Stimulated activated CD8-positive, alpha-beta memory T cell treated with anti-CD3 and anti-CD28 coated beads, Interleukin-4, amount 100 ng/mL, for 48 hours (primary cell): ENCODE measurements around the gene LRCH4.

Source experiments
- DNase-seq: peaks from one replicate; pipeline ENCODE4 v3.0.0-alpha.2; 2020

LRCH4 gene, protein sequence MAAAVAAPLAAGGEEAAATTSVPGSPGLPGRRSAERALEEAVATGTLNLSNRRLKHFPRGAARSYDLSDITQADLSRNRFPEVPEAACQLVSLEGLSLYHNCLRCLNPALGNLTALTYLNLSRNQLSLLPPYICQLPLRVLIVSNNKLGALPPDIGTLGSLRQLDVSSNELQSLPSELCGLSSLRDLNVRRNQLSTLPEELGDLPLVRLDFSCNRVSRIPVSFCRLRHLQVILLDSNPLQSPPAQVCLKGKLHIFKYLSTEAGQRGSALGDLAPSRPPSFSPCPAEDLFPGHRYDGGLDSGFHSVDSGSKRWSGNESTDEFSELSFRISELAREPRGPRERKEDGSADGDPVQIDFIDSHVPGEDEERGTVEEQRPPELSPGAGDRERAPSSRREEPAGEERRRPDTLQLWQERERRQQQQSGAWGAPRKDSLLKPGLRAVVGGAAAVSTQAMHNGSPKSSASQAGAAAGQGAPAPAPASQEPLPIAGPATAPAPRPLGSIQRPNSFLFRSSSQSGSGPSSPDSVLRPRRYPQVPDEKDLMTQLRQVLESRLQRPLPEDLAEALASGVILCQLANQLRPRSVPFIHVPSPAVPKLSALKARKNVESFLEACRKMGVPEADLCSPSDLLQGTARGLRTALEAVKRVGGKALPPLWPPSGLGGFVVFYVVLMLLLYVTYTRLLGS

DNA sequence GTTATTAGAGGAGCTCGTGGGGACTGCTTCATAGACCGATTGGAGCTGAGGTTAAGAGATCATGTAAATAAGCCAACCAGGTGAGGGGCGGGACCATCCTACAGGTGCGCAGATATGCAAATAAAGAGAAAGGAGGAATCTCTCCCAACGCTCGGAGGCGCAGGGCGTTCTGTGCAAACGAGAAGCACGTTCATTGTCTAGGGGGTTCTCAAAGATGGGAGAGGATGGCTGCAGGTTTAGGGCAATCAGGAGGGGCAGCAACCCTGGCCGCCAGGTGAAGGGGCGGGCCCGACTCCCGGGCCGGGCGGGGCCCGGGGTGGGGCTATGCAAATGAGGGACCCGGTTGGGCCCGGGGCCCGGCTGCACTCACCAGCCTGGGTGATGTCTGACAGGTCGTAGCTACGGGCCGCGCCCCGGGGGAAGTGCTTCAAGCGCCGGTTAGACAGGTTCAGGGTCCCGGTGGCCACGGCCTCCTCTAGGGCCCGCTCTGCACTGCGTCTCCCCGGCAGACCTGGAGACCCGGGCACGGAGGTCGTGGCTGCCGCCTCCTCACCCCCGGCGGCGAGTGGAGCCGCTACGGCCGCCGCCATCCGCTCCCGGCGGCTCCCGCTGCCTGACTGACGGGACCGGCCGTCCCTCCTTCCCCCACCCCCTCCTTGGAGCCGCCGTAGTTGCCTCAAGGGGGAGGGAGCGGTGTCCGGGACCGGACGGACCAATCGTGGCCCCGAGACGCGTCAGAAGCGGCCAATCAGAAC lies at the start of gene LRCH4:
Gene LRCH4, minus strand, starts transcription at position 619 of the 755 bp plus-strand sequence. Its CDS starts 29 bp downstream, at position 590.
- DNase-seq: peak; percentile 72

DNA sequence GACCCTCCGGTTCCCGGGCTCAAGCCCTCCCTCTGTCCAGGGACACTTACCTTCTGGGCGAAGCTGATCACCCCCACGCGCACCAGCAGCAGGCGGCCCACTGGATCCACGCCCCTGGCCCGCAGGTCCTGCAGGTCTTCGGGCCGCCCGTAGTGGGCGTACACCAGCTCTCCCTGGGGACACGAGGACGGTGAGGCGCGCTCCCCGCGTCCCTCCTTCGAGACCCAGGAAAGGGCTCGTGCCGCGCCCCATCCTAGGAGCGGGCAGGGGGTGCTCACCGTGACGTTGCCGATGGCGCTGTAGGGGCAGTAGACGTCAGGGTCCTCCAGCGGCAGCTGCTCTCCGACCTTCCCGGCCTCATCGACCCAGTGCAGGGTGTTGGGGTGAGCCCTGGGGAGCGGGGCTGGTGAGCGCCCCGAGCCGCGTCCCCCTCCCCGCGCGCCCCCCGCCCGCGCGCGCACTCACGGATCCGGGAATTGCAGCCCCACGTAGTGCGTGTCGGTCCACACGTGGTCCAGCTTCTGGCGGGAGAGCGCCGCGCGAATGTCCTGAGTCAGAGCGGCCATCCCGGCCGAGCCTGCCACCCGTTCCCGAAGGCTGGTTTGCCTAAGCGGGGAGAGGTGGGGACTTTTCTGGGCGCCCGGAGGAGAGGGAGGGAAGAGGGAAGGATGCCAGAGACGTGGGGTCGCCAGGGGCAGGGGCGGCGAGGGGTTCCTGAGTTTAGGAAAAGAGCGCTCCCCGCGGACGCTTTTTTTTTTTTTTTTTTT lies 47.2 kb upstream of the LRCH4 start:
- peak; percentile 74 for DNase-seq

DNA sequence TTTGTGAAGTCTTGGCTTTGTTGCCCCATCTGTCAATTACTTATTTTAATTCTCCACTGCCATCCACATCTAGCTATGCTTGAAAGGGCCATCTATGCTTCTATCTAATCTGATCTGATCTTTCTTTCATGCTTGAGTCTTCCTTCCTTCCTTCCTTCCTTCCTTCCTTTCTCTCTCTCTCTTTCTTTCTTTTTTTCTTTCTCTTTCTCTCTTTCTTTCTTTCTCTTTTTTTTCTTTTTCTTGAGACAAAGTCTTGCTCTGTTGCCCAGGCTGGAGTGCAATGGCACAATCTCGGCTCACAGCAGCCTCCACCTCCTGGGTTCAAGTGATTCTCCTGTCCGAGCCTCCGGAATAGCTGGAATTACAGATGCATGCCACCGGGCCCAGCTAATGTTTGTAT lies 44.1 kb upstream of the LRCH4 start:
- no peak for DNase-seq

DNA sequence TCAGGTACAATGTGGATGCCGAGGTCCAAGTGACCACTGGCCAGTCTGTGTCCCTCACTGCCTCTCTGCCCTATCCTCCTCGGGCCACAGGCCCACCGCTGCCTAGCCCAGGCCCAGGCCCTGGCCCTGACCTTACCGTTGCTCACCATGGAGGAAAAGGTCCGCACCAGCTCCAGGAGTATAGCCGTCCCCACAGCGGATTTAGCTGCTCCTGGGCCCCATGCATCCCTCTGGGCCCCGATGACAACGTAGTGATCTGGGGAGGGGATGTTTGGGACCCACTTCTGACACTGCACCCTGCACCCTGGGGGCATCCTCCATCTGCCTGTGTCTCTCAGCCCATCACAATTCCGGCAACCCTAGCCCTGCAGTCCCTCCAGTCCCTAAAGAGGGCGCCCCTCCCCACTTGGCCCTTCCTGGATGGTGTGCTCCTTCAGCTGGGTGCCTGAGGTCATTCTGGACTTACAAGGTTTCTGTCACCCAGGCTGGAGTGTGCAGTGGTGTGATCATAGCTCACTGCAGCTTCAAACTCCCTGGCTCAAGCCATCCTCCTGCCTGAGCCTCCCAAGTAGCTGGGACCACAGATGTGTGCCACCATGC lies 43.3 kb upstream of the LRCH4 start:
- DNase-seq: peak; percentile 66

DNA sequence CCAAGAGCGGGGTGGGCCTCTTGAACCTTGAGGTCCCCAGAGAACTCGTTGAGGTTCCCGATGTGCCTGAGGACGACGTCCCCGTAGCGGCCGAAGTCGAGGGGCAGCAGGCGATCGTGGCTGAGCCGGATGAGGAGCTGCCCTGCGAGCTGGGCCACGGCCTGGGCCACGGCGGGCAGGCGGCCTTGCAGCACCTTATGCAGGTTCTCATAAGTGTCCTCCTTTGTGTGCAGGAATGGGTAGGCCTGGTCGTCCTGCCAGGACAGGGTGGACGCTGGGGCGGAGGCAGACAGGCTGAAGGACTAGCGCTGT lies 41.3 kb upstream of the LRCH4 start:
- DNase-seq: no peak

GRCh38 chr7:100626530-100627237 lies 40.8 kb upstream of the LRCH4 start:
- peak; percentile 93 for DNase-seq

DNA sequence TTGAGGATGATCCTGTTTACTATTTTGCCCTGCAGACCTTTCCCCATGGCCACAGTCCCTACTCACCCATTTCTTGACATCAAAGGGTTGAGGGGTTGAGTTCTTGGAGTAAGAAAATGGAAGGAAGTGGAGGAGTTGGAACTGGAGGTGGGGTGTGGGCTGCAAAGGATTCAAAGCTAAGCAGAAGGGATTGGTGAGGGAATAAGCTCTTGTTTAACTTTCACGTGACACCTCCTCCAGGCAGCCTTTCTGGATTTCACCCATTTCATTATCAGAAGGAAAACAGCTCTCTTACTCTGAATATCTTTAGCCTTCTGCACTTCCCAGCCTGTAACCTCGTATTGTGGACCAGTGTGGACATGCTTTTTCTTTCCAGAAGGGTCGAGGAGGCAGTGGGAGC lies 40.1 kb upstream of the LRCH4 start:
- DNase-seq: no peak

DNA sequence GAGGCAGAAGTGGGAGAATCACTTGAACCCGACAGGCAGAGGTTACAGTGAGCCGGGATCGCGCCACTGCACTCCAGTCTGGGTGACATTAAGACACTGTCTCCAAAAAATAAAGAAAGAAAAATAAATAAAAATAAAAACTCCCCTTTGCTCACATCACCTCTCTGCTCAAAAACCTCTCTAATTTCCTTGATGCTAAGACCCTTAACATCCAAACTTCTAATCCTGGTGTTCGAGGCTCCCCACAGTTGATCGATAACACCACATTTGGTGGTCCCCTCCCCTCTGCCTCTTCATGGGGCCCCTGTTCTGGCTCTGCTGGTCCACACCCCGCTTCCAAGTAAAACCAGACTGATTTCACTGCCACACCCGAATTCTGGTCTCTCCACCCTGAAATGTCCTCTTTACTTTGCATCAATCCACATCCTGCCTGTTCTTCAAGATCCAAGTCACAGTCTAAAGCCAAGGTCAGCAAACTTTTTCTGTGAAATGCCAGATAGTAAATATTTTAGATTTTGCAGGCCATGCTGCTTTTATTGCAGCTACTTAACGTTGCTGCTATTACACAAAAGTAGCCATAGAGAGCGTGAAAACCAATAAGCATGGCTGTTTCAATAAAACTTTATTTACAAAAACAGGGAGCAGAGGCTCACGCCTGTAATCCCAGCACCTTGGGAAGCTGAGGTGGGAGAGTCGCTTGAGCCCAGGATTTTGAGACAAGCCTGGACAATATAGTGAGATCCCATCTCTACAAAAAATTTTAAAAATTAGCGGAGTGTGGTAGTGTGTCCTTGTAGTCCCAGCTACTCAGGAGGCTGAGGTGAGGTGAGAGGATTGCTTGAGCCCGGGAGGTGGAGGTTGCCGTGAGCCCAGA lies 38.3 kb upstream of the LRCH4 start:
- DNase-seq: no peak

DNA sequence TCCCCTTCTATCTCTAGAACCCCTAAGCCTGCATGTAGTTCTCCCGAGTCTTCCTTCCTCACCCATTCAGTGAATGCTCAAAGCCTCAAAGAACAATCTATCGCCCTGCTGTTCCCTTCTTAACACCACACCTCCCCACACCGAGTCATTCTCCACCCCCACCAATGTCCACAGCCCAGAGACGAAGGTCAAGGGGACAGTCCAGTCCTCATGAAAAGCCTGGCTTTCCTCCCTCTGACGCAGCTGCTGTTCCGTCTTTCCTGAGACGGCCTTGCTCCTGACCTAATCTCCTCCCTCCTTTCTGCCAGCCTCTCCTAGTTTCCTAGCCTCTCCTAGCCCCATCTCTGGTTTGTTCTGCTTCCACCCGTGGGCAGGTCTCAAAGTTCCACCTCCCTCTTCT lies 35.6 kb upstream of the LRCH4 start:
- DNase-seq: no peak

- DNase-seq: no peak
Observed at GRCh38 chr7:100620804-100621203, 34.9 kb upstream of the LRCH4 start.

DNA sequence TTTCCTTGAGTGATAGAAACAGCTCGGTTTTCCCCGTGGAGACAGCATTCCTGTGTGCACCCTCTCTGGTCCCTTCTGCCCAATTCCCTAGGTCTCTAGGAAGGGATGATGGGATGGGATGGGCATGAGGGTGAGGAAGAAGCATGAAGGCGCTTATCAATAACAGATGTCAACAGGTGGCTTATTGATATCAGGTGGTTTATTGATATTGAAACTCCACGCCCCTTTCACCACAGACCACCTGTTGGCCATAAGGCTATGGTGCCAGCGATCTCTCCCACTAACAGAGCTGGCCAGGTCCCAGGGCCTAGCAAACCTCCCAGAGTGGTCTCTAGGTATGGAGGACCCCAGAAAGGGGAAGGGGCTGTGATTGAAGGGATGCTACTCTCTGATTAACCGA lies 34.3 kb upstream of the LRCH4 start:
- DNase-seq: no peak

DNA sequence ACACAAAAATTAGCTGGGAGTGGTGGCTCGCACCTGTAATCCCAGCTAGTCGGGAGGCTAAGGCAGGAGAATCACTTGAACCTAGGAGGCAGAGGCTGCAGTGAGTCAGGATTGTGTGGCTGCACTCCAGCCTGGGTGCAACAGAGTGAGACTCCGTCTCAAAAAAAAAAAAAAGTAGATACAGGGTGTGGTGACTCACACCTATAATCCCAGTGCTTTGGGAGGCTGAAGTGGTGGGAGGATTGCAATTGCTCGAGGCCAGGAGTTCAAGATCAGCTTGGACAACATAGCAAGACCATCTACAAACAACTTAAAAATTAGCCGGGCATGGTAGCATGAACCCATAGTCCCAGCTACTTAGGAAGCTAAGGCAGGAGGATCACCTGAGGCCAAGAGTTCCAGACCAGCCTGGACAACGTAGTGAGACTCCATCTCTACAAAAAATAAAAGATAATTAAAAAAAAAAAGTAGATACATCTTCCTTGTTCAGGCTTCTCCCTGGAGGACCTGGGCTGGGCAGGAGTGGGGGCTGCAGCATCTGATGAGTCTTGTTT lies 28.5 kb upstream of the LRCH4 start:
- DNase-seq: no peak

DNA sequence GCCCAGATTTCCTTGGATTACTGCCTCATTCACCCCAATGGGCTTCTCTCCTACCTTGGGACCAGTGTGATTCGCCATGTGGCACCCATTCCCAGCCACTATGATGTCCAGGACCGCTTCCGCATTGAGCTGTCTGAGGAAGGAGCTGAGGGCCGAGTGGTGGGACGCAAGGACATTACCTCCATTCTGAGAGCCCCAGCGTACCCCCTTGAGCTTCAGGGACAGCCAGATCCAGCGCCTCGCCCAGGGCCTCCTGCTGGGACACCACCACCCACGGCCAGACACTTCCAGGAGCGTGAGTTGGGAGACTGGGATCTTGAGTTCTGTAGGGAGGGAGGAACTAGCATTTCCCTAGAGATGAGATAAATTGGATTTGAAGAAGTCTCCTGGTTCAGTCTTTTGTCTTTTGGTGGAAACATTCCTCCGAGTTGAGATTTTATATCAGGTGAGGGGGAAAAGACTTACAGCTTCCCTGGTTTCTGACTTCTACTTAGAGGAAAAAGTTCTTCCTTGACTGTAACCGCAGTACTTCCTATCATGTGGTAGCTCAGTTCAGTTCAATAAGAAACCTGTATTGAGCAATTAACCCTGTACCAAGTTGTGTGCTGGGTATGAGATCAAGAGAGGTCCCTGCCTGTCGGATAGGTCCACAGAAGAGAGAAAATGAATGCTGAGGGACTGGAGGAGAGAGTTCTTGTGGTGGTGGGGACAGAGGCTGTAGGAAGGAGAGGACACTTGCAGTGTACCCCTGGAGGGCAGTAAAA lies 27.7 kb upstream of the LRCH4 start:
- no peak for DNase-seq

DNA sequence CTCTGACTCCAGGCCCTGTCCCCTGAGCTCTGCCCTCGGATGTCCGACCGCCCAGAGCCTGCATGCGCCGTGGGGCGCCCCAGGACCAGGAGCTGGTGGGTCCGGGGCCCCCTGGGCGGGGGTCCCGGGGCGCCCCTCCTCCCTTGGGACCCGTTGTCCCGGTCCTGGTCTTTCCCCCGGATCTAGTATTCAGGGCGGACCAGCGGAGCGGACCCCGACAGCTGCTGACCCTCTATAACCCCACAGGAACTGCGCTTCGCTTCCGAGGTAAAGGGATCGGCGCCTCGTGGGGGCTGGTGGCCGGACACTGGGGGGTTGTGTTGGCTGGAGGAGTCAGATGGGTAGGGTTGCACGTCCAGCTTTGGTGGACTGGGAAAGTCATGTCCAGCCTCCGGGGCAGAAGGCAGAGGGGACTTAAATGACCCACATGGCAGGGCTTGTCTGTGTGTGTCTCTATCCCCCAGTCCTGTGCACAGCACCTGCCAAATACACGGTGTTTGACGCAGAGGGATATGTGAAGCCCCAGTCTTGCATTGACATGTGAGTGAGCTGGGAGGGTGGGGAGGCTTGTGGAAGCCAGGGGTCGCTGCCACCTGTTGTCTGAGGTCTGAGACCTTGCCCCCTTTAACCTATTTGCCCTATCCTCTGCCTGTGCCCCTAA lies 26.9 kb upstream of the LRCH4 start:
- no peak for DNase-seq

- peak; percentile 99 for DNase-seq
Observed at GRCh38 chr7:100611983-100612729, 26.2 kb upstream of the LRCH4 start, which contains the start of gene MOSPD3. MOSPD3 (plus strand) TSS chr7:100612540; CDS start chr7:100612792, 252 bp downstream.

- no peak for DNase-seq
Observed at GRCh38 chr7:100609958-100610357, 24.0 kb upstream of the LRCH4 start.

DNA sequence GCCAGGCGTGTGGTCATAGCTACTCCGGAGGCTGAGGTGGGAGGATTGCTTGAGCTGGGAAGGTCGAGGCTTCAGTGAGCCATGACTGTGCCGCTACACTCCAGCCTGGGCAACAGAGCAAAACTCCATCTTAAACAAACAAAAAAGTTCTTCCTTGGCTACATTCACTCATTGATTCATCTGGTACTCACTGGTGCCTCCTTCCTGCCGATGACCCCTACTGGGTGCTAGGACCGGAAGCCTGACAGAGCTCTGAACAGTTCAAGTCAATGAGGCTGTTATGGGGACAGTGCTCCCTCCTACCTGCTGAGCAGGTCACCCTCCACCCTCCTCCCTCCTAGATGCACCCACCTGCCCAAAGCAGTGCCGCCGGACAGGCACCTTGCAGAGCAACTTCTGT lies 21.2 kb upstream of the LRCH4 start:
- no peak for DNase-seq

GRCh38 chr7:100606313-100606712 lies 20.4 kb upstream of the LRCH4 start:
- DNase-seq: no peak
